HFF-Myc (cell line): ENCODE results near the gene CNTN5.

Experiments used
- DNase-seq: peaks from one replicate; pipeline ENCODE4 v3.0.0-alpha.2; 2011; ENCODE audit warnings: low read depth; ENCODE audit errors: extremely low read depth
- H3K4me3 ChIP-seq: replicated peaks from 2 replicates; pipeline ENCODE4 v1.5.1; 2011; ENCODE audit warnings: low read depth, mild to moderate bottlenecking, control low read depth, low read length
- TF ChIP-seq, protein P1 (sequence below): IDR thresholded peaks from 2 replicates; pipeline ENCODE4 v1.5.1; 2012; ENCODE audit warnings: mild to moderate bottlenecking, low read depth, low read length, control low read depth; ENCODE audit errors: missing control alignments

CNTN5 gene

DNA sequence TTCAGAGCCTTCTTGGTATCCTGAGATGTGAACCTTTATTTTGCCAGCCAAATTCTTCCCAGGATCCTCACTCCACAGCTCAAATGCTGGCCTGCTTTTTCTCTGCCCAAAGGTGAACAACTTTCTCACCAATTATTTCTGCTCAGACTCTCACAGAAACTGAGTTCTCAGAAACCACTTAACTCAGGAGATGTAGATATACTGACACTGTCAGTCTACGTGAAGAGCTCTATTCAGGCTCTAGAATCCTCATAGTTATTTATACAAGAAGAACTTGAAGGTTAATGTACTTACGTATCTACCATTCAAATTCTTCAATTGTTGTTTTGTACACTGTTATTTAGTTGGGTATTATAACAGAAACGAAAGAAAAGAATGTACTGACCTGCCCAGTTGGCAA is 666.1 kb downstream of the CNTN5 start:
- TF ChIP-seq, protein P1, sequence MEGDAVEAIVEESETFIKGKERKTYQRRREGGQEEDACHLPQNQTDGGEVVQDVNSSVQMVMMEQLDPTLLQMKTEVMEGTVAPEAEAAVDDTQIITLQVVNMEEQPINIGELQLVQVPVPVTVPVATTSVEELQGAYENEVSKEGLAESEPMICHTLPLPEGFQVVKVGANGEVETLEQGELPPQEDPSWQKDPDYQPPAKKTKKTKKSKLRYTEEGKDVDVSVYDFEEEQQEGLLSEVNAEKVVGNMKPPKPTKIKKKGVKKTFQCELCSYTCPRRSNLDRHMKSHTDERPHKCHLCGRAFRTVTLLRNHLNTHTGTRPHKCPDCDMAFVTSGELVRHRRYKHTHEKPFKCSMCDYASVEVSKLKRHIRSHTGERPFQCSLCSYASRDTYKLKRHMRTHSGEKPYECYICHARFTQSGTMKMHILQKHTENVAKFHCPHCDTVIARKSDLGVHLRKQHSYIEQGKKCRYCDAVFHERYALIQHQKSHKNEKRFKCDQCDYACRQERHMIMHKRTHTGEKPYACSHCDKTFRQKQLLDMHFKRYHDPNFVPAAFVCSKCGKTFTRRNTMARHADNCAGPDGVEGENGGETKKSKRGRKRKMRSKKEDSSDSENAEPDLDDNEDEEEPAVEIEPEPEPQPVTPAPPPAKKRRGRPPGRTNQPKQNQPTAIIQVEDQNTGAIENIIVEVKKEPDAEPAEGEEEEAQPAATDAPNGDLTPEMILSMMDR: no peak
- H3K4me3 ChIP-seq: no peak overlapping the region
- DNase-seq: no peak

DNA sequence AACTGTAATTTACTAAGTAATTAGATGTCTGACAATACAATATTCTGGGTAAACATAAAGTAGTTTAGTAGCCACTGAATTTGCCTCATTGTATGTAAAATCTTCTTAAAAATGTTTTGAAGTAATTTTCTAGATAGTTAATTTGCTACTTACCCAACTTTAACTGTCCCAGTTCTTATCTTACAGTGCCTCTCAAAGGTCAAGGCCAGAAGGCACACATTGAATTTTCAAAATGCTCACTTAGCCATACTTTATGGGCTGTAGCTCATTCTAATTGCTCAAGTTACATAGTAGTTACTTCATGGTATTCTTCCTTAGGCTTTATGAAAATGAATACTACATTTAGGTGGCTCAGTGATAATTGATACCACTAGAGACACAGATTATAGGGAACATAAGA is 666.6 kb downstream of the CNTN5 start:
- TF ChIP-seq, protein P1: no peak
- DNase-seq: no peak
- H3K4me3 ChIP-seq: no peak overlapping the region

DNA sequence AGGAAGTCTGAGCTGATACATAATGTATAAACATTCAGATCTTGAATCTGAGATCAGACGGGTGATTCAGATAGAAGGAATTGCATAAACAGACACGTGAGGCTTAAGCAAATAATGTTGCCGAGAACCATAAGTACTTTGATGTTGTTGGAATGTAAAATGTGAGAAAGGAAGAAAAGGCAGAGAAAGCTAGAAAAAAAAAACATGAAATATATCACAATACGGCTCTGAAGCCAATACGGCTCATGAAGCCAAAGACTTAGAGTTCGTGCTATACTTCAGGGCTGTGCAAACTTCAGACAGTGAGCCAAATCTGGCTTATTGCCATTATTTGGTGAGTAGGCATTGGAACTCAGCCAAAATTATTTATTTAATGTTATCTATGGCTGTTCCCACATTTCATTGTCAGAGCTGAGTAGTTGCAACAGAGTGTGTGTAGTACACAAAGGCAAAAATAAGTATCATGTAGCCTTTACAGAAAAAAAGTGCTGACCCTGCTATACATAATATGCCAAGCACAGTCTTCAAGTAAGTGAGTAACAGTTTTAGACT is 673.3 kb downstream of the CNTN5 start:
- H3K4me3 ChIP-seq: no peak overlapping the region
- no peak for DNase-seq
- TF ChIP-seq, protein P1: no peak

DNA sequence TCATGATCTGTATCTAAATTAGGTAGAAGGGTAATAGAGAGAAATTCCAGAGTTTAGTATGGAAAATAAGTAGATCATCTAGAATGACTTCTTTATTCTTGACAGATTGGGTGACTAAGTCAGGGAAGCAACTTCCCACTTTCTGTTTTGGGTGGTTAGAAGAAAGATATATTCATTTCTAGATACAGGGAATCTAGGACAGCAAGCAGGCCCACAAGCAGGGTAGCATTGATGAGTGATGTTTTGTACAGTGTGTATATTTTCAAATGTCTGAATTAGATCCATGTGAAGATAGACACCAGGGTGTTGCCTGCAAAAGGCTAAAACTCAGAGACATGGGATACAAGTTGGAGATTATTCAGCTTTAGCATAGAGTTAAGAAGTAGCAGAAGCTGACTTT is 674.4 kb downstream of the CNTN5 start:
- no peak overlapping the region for H3K4me3 ChIP-seq
- TF ChIP-seq, protein P1: no peak
- no peak for DNase-seq

DNA sequence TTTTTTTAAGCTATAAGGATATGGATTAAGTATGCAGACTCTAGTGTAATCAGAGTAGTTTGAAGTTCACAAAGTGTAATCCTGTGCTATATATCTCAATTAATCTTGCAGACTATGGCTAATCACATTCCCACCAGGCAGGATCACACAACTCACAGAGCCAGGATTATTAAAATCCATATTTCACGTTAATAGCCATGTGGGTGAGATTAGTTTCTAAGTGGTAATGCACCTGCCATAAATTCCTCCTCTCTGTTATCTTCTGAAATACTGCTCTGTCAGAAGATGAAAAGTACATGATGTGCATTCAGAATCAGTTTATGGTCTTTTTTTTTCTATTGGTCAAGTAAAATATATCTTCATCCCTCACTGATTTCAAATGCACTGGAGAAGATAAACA is 686.1 kb downstream of the CNTN5 start:
- TF ChIP-seq, protein P1: no peak
- no peak overlapping the region for H3K4me3 ChIP-seq
- DNase-seq: no peak

DNA sequence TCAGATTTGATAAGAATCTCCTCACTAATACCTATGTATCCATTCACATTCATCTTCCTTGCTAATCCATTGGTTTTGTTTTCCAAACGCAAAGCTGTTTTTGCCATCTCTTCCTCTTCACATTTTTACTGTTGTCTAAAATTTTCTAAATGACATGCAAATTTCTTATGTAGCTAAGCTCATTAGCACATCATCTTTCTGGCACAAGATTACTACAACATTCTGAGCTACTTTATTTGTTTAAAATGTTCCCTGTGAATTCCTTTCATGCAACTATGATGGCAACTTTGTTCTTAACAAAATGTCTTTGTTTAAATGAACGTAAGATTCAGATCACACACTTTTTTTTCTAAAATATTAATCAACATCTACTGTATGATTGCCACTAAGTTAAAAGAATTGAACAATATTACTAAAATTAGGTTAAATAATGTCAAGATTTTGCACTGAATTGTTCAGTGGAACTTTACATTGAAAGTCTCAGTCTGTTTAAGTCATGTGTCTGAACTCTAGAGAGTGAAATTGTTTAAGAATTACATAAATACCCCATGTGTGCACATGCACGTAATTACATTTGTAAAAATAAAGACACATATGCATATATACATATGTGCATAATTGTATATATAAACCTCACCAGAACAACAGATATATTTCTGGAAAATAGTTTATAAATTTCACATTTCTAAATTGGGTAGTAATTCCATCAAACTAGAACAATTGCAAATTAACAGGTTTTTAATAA is 688.4 kb downstream of the CNTN5 start:
- no peak overlapping the region for H3K4me3 ChIP-seq
- DNase-seq: no peak
- TF ChIP-seq, protein P1: no peak

DNA sequence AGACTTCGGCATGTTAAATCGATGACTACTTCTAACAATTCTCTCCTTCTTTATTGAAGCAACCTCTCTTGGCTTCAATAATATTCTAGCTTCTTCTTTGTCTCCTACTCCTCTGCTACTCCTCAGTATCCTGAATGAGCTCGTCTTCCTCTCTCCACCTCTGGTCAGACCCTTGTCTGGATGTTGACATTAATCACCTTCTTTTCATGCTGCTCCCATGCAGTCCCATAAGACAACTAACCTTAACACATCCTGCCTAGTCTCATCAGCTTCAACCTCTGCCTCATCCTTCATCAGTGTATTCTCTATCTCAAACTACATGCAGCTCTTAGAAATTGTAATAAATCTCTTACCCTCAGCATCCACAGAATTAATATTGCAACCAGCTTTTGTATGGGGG is 695.6 kb downstream of the CNTN5 start:
- H3K4me3 ChIP-seq: no peak overlapping the region
- TF ChIP-seq, protein P1: no peak
- DNase-seq: no peak
